Neural progenitor cell (in vitro differentiated cells): ENCODE measurements around the gene KRTAP10-2.

Experiments
- EZH2 ChIP-seq: fragments of 200-600 bp; sonication (generic); IDR thresholded peaks from 2 replicates; pipeline ENCODE4 v1.6.1; 2017; ENCODE audit warnings: antibody characterized with exemption, mild to moderate bottlenecking, moderate library complexity
- EZH2phosphoT487 ChIP-seq: fragments of 200-600 bp; sonication (generic); IDR thresholded peaks from 2 replicates; pipeline ENCODE4 v1.6.1; 2017; ENCODE audit warnings: antibody characterized with exemption
- TF ChIP-seq, protein P1 (sequence below): fragments of 200-600 bp; sonication (generic); IDR thresholded peaks from 2 replicates; pipeline ENCODE4 v1.5.1; 2017; ENCODE audit warnings: antibody characterized with exemption, mild to moderate bottlenecking

DNA sequence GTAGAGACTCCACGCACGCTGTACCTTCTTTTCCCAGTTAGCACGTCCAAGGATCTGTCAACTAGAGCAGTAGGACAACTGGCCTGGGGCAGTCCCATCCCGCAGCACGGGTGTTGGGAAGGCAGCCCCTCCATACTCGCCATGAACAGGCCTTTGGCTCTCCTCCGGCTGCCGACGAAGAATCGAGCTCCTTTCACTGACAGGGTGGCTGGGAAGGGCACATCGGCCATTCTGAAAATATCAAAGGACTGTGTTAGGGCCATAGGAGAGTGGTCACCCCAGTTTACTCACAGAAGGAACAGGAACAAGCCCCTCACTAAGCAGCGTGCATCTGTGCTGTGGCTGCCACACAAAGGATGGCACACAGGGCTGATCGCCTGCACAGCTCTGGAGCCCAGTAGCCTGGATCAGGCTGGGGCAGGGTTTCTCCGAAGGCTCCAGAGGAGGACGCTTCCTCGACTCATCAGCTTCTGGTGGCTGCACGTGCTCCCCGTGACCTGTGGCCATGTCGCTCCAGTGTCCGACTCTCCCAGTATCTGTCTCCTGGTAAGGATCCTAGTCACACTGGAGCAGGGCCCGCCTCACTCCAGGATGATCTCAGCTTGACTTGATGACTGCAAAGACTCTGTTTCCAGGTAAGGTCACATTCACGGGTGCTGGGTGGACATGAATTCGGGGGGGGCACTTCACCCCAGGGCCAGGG, 20.3 kb downstream of the KRTAP10-2 start:
- TF ChIP-seq, protein P1, sequence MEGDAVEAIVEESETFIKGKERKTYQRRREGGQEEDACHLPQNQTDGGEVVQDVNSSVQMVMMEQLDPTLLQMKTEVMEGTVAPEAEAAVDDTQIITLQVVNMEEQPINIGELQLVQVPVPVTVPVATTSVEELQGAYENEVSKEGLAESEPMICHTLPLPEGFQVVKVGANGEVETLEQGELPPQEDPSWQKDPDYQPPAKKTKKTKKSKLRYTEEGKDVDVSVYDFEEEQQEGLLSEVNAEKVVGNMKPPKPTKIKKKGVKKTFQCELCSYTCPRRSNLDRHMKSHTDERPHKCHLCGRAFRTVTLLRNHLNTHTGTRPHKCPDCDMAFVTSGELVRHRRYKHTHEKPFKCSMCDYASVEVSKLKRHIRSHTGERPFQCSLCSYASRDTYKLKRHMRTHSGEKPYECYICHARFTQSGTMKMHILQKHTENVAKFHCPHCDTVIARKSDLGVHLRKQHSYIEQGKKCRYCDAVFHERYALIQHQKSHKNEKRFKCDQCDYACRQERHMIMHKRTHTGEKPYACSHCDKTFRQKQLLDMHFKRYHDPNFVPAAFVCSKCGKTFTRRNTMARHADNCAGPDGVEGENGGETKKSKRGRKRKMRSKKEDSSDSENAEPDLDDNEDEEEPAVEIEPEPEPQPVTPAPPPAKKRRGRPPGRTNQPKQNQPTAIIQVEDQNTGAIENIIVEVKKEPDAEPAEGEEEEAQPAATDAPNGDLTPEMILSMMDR, result no peak
- no peak for TF ChIP-seq EZH2
- no peak for TF ChIP-seq EZH2phosphoT487
